CD4-positive, alpha-beta T cell treated with Interleukin-4 for 4 hours (primary cell): Measurements from ENCODE around the gene MGLL.

Experiments used
- DNase-seq: peaks from one replicate; pipeline ENCODE4 v3.0.0-alpha.2; 2020

MGLL gene

DNA sequence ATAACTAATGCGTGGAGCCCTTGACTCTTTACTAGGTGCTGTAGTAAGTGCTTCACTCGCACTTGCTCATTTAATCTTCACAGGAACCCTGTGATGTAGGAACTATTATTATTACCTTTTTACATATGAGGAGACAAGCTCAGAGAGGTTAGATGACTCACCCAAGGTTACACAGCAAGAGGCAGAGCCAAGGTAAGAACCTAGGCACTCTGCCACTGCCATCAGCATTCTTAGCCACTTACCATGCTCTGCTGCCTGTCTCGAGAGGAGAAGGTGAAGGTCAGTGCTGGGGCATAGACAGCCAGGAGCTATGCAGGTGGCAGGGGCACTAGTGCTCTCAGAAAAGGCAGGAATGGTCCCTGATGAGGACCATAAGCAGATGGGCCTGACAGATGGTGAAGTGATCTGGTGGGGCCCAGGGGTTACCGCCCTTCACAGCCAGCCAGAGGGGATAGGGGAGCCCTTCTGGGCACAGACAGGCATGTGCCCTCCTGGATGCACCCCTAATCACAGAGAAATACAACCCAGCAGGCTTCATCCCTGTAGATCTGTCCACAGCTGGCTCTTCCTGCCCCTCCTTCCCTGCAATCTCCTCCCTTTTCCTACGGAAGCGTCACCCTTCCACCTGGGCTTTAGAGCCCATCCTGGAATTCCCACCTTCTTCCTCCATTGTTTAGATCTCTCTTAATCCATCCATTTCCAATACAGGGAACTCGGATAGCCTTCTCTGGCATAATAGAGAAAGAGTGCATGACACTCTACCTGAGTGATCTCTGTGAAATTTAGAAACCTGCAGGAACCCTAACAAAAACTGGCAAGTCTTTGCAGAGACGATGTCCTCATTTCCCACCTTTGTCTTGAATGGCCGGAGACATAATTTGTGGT lies 122.7 kb downstream of the MGLL start:
- DNase-seq: no peak

GRCh38 chr3:127698691-127699415 lies 123.5 kb downstream of the MGLL start:
- DNase-seq: no peak

DNA sequence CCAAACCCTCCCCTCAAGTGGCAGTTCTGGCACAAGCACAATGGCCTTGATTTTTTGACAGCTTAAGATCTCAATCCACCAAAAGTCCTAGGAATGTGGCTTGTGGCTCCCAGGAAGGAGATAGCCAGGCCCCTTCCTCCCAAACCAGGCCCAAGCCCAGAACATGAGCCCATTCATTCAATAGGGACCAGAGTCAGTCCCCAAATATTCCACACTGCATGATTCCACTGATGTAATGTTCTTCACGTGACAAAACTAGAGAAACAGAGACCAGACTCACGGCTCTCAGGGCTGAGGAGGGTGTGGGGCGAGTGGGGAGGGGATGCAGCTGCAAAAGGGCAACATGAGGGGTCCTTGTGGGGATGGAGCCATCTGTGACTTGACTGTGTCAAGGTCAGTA lies 124.0 kb downstream of the MGLL start:
- no peak for DNase-seq

GRCh38 chr3:127697551-127698240 lies 124.6 kb downstream of the MGLL start:
- DNase-seq: peak; percentile 46

DNA sequence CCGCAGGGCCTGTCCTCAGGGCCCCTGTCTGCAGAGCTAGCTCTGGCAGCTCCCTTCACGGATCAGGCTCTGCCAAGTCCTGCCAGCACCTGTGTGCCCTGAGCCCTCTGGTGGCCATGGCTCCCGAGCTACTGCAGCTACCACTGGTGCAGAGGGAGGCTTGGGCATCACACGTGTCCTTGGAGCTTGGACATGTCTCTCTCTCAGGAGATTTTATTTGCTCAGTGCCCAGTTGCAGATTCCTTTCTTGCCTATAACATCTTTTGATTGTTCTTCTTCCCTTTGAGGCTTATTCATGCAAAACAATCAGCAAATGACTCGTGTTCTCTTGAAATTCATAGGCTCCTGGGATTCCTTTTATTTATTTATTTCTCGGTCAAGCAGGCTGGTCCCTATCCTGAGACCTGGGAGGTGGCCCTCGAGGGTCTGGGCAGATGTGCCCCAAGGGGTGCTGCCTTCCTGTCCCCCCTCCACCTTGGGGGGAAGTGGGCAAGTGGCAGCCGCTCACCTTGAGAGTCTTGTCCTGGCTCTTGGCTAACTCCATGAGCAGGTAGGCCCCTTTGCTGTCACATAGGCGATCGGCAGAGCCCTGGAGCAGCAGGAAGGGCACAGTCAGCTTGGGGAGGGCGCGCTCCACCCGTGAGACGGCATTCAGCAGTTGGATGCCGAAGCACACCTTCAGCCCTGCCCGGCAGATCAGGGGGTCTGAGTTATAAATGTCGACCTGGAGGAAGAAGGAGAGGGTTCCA lies 127.7 kb downstream of the MGLL start:
- DNase-seq: peak; percentile 41

GRCh38 chr3:127693336-127693843 lies 128.9 kb downstream of the MGLL start:
- no peak for DNase-seq

- no peak for DNase-seq
Measured at GRCh38 chr3:127692501-127693335, 129.6 kb downstream of the MGLL start.

DNA sequence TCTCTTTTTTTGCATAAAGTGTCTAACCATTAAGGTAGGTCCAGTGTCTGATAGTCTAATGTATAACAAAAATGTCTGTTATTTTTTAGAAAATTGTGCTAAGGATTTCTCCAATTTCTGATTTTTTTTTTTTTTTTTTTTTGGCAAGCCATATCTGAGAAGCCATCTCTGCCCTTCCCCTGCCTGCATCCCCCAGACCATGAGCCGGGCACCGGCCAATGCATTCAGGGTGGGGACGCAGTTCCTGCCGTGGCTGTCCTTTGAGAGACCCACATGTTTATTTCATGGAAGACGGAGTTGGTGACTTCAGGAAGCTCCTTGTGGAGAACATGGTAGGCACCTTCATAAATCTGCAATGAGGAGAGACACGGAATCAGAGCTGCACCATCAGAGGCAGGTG lies 130.3 kb downstream of the MGLL start:
- DNase-seq: no peak

GRCh38 chr3:127691489-127691888 lies 130.8 kb downstream of the MGLL start:
- no peak for DNase-seq

DNA sequence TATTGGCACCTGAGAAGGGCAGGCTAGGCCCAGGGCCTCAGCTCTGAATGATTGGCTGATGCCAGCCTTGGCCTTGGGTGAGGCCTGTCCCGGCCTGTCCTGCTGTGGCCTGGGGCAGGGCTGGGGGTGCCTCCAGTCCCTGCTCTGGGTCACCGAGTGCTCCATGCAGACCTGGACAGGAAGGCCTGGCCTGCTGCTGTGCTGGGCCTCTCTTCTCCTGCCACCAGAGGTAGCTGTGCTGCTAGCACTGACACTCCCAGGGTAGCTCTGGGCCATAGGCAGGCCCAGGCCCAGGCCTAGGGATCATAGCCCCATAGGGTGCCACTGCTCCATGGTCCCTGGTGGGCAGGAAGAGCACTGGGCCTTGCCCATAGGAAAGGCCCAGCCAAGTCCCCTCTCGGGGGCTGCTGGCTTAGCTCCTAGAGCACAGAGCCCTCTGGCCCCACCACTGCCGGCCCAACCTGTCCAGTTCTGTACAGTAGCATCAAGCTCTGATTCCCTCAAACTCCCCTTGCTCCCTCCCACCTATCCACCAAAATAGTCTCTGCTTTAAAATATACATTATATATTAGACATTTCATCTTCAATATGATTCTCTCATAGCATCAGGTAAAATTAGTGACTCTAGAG lies 131.4 kb downstream of the MGLL start:
- DNase-seq: no peak

DNA sequence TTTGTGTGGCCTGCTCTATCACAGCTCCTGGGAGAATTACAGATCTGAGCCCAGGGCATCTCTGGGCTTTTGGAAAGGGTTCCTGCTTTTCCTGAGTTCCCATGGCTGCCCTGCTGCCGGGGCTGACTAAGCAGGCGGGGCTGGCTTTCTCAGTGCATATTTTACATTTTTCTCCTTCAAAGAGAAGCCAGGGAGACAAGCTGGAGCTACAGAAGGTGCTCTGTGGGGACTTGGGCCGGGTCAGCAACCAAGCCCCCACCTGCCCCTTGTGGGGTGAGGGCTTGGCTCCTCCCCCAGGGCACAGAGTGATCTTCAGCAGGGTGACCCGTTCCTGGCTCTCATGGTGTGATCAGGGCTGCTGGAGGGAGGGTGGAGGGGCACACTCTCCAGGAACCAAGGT lies 132.2 kb downstream of the MGLL start:
- DNase-seq: no peak

- DNase-seq: no peak
Measured at GRCh38 chr3:127689266-127689860, 133.0 kb downstream of the MGLL start.

- DNase-seq: no peak
Measured at GRCh38 chr3:127688416-127689265, 133.7 kb downstream of the MGLL start.

DNA sequence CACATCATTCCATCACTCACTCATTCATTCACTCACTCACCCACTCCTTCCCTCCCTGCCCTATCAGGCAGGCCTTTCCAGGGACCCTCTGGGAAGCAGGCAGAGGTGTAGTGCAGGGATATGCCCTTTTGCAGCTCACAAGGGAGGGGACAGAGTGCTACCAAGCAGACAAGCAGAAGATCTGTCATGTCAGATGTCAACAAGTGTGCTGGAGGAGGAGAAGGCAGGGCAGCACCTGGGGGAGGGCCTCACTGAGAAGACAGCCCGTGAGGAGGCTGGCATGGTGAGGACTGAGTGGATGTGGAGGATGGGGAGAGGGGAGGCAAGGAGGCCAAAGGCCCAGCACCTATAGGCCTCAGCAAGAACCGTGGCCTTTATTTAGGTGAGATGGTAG lies 134.3 kb downstream of the MGLL start:
- no peak for DNase-seq

DNA sequence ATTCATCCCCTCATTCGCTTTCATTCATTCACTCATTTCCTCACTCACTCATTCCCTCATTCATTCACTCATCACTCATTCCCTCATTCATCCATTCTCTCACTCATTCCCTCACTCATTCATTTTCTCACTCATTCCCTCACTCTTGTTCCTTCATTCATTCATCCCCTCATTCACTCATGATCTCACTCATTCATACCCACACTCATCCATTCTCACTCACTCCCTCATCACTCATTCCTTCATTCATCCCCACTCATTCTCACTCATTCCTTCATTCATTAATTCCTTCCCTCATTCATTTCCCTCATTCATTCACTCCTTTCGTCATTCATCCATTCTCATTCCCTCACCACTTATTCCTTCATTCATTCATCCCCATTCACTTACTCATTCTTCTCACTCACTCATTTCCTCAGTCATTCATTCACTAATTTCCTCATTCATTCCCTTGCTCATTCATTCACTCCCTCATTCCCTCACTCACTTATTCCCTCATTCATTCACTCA lies 135.0 kb downstream of the MGLL start:
- no peak for DNase-seq

- DNase-seq: no peak
Measured at GRCh38 chr3:127686512-127686894, 135.8 kb downstream of the MGLL start.

DNA sequence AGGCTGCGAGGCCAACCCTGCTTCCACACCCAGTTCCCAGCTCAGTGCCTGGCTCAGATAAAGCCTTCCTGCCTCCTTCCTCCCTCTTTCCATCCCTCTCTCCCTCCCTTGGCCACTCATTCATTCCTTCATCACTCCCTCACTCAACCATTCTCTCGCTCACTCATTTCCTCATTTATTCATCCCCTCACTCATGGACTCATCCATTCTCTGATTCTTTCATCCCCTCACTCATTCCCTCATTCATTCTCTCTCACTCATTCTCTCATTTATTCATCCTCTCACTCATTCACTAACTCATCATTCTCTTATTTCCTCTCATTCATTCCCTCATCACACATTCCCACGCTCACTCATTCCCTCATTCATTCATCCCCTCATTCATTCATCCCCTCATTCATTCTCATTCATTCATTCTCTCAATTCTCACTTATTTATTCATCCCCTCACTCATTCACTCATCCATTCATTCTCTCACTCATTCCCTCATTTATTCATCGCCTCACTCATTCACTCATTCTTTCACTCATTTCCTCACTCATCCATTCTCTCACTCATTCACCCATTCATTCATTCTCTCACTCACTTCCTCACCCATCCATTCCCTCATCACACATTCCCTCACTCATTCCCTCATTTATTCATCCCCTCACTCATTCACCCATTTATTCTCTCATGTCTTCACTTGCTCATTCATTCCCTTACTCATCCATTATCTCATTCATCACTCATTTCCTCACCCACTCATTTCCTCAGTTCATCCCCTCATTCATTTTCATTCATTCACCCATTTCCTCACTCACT lies 136.4 kb downstream of the MGLL start:
- no peak for DNase-seq

DNA sequence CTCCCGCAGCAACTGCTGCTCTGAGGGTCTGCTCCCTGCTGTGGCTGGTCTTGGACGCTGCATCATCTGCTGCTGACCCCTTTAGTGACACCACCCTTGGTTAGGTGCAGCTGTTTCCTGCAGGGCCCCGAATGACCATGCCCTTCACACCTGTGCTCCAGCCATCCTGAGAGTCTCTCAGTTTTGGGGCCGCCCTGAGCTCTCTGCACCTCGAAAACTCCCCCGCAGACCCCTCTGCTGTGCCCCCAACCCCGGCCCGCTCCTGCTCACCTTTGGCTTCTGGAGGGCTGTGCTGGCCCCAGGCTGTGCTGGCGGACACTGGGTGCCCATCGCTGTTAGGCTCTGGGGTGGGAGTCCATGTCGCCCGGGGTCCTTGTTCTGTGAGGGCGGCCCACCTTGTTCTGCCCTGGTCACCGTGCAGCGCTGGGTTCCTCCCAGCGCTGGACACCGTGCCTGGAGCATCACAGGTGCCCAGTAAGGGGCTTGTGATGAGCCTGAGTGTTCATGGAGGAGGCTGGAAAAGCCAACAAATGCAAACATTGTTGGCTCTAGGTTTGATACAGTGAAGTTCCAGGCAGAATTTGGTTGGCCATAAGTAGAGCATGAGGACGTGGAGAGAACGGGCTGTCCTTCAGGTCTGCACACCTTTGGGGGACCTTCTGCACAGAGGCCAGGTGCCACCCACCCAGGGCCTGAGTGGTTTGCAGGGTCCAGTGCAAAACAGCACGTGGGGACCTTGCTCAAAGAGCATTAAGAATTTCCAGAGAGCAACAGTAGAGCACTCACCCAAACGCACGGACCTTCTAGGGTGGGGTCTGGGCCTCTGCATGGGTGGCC lies 137.2 kb downstream of the MGLL start:
- no peak for DNase-seq
